K562 (cell line): ENCODE measurements around the gene NCDN.

Experiments used
- ATF2 ChIP-seq: sonication (generic); formaldehyde crosslinking; IDR thresholded peaks from 2 replicates; pipeline ENCODE4 v1.8.1; 2022; ENCODE audit warnings: missing genetic modification reagents
- CHD1 ChIP-seq: fragments of 200-600 bp; sonication (generic); IDR thresholded peaks from one replicate; pipeline ENCODE4 v1.6.1; 2012; ENCODE audit warnings: mild to moderate bottlenecking, moderate library complexity, low read length, inconsistent platforms
- CREB1 ChIP-seq, 2 experiments: sonication (generic) in 1 of 2; formaldehyde crosslinking in 1 of 2; IDR thresholded peaks; 2 replicates each; pipeline versions ENCODE4 v1.6.1 to v1.8.0; 2012 to 2022; ENCODE audit warnings: inconsistent platforms in 1 of 2, mild to moderate bottlenecking in 1 of 2, missing genetic modification reagents in 1 of 2, moderate library complexity in 1 of 2
- FOSL1 ChIP-seq: fragments of 200-800 bp; sonication (Bioruptor generic); conservative IDR thresholded peaks from 2 replicates; pipeline ENCODE4 v1.6.1; 2016; ENCODE audit warnings: missing genetic modification characterization, missing compliant biosample characterization
- HES1 ChIP-seq: fragments of 450-650 bp; IDR thresholded peaks from 2 replicates; pipeline ENCODE4 v1.6.1; 2016; ENCODE audit warnings: low read depth, mild to moderate bottlenecking, moderate library complexity
- JUND ChIP-seq, 2 experiments: IDR thresholded peaks; 2 replicates in 1 of 2; 3 replicates in 1 of 2; pipeline ENCODE4 v1.6.1; 2011; ENCODE audit warnings: borderline replicate concordance in 2 of 2, low read depth in 2 of 2, low read length in 2 of 2, improper control_type of control experiment in 1 of 2, missing biosample characterization in 1 of 2, missing genetic modification characterization in 1 of 2, missing genetic modification reagents in 1 of 2
- MIER1 ChIP-seq: fragments of 450-650 bp; IDR thresholded peaks from 2 replicates; pipeline ENCODE4 v1.6.1; 2016; ENCODE audit warnings: antibody characterized with exemption, mild to moderate bottlenecking, low read depth
- PCBP1 ChIP-seq: fragments of 200-400 bp; formaldehyde crosslinking; IDR thresholded peaks from 2 replicates; pipeline ENCODE4 v1.6.1; 2018; ENCODE audit warnings: mild to moderate bottlenecking, low read depth, low read length; ENCODE audit not compliant: poor library complexity, severe bottlenecking
- POLR2A ChIP-seq: fragments of 450-650 bp; conservative IDR thresholded peaks from 2 replicates; pipeline ENCODE4 v1.6.1; 2016
- RNF2 ChIP-seq: sonication (generic); IDR thresholded peaks from 2 replicates; pipeline ENCODE4 v1.6.1; 2016
- TF ChIP-seq, protein P1 (sequence below), 3 experiments: IDR thresholded peaks in 2 of 3; conservative IDR thresholded peaks in 1 of 3; 2 replicates each; pipeline ENCODE4 v1.5.1; 2011 to 2012; ENCODE audit warnings: low read length in 3 of 3, mild to moderate bottlenecking in 3 of 3, control low read depth in 2 of 3, improper control_type of control experiment in 1 of 3, inconsistent platforms in 1 of 3, low read depth in 1 of 3, mixed read lengths in 1 of 3, moderate library complexity in 1 of 3; ENCODE audit not compliant: insufficient read depth in 2 of 3

- TF ChIP-seq POLR2A (no peak), MIER1 (no peak), PCBP1 (no peak), HES1 (no peak), CREB1 (IDR thresholded peaks at IDR 0.05) (no peak), CREB1 (CRISPR knock-in tag; IDR thresholded peaks at IDR 0.05) (no peak), FOSL1 (tag) (no peak), CHD1 (no peak), RNF2 (no peak), JUND (IDR thresholded peaks at IDR 0.05; ENCODE audit: borderline replicate concordance, low read depth, low read length) (no peak), JUND (tag; IDR thresholded peaks at IDR 0.05; ENCODE audit: borderline replicate concordance, low read depth, low read length) (no peak), ATF2 (CRISPR knock-in tag) (no peak)
- TF ChIP-seq, protein P1, sequence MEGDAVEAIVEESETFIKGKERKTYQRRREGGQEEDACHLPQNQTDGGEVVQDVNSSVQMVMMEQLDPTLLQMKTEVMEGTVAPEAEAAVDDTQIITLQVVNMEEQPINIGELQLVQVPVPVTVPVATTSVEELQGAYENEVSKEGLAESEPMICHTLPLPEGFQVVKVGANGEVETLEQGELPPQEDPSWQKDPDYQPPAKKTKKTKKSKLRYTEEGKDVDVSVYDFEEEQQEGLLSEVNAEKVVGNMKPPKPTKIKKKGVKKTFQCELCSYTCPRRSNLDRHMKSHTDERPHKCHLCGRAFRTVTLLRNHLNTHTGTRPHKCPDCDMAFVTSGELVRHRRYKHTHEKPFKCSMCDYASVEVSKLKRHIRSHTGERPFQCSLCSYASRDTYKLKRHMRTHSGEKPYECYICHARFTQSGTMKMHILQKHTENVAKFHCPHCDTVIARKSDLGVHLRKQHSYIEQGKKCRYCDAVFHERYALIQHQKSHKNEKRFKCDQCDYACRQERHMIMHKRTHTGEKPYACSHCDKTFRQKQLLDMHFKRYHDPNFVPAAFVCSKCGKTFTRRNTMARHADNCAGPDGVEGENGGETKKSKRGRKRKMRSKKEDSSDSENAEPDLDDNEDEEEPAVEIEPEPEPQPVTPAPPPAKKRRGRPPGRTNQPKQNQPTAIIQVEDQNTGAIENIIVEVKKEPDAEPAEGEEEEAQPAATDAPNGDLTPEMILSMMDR (IDR thresholded peaks at IDR 0.05 in 2 of 3, conservative IDR thresholded peaks at IDR 0.05 in 1 of 3; ENCODE audit: insufficient read depth in 2 of 3, low read depth in 1 of 3, low read length in 3 of 3), result no peak
Measured at GRCh38 chr1:35573198-35574124, 15.9 kb downstream of the NCDN start, which contains the start of gene TFAP2E.
